Stimulated activated naive CD8-positive, alpha-beta T cell treated with anti-CD3 and anti-CD28 coated beads, Interleukin-15, Interleukin-2, amounts not matched to agents 100 U/mL and 50 U/mL, for 24 hours (primary cell): ENCODE results near the gene FER.
"Not testable (repeated sequence)": the region's sequence is repeated elsewhere in the genome, so short reads cannot be mapped to it uniquely, and the experiment has no call there.

ENCODE experiments used
- ATAC-seq: fragments of 150-1000 bp; cut with Tn5 transposase; one replicate; pipeline ENCODE4 v1.10.0; 2021
- DNase-seq: peaks from one replicate; pipeline ENCODE4 v3.0.0; 2021

FER gene

GRCh38 chr5:109035436-109035835 is 287.7 kb downstream of the FER start:
- DNase-seq: no peak
- ATAC-seq: no peak

DNA sequence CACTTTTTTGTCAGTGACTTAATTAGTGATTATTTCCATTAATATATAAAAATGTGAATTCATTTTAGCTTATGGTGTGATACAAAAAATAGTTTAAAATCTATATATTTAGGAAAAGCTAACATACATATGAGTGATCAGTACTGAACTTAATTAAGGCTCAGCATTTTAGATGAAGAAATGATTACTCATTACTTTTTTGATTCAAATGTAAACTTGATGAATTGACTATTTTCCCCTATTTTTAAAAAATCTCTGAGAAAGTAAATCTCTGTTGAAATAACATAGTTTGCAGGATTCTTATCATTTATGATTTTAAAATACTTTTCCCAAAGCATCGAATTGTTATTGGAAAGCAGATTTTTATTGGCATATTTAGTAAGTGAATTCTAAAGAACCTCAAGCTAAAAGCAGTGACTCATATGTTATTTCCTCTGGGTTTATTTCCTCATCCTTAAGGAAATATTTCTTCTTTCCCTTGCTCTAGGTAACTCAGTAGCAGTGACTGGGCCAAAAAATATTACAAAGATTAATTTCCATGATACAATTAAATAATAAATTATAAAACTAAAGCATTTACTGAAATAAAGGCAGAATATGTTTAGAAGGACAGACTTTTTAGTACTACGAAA is 290.6 kb downstream of the FER start:
- no peak for DNase-seq

DNA sequence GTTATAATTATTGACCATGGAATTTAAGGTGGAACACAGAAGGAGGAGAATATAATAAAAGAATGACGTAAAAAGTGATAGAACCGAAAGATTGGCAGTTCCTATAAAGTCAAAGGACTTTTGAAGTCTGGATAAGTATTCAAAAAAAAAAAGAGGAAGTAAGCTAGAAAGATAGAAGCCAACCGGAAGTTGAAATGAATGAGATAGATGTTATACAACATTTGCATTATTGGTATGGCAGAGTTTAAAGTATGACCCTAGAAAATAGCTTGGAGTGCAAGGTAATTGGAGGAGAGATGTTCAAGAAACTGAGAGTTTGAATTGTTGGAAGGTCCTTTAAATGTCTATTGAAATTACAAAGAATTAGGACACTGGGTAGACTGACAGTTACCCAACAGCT is 293.6 kb downstream of the FER start:
- ATAC-seq: no peak
- no peak for DNase-seq

More for the DNA sequence above, 290.6 kb downstream of the FER start:
- ATAC-seq: no peak

- no peak for DNase-seq
- no peak for ATAC-seq
Observed at GRCh38 chr5:109045710-109046109, 298.0 kb downstream of the FER start.

DNA sequence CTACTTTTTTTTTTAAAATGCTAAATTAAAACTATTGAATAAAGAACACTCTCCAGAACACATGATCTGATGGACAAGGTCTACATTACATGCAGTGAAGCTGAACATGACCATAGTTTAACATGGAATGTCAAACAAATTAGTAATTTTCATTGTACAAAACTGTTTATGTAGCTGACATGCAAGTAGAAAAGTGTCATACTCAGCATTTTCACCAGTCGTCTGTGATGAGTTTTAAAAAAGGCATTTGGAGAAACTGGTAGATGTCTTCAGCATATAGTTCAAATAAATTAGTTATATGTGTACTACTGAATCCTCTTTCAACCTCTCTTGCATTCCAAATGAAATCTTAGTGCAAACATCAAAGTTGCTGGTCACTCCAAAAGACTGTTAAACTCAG is 301.9 kb downstream of the FER start:
- no peak for DNase-seq

GRCh38 chr5:109050321-109050720 is 302.6 kb downstream of the FER start:
- DNase-seq: not testable (repeated sequence)

More for the DNA sequence above, 301.9 kb downstream of the FER start:
- ATAC-seq: no peak

DNA sequence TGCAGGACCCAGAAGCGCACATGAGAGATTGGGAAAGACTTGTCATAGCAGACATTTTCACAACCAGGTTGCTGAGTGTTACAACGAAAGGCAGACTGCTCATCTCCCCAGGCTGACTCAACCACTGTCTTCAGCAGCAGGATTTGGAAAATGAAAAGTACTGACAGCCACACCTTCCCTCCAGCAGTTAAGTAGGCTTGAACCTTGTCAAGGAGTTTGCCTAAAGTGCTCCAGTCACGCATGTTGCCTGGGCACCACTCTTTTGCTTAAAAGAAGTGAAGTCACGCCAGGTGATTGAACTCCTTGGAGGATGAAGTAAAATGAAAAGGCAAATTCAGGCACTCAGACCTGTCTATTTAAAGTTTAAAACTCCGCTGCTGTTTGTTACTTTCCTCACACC is 304.5 kb downstream of the FER start:
- ATAC-seq: not testable (repeated sequence)

More at GRCh38 chr5:109050321-109050720, 302.6 kb downstream of the FER start:
- ATAC-seq: not testable (repeated sequence)

GRCh38 chr5:109053995-109054417 is 306.3 kb downstream of the FER start:
- ATAC-seq (no peak), DNase-seq (no peak)

More for the DNA sequence above, 304.5 kb downstream of the FER start:
- DNase-seq: not testable (repeated sequence)

GRCh38 chr5:109060378-109061025 is 312.8 kb downstream of the FER start:
- DNase-seq (no peak), ATAC-seq (no peak)

DNA sequence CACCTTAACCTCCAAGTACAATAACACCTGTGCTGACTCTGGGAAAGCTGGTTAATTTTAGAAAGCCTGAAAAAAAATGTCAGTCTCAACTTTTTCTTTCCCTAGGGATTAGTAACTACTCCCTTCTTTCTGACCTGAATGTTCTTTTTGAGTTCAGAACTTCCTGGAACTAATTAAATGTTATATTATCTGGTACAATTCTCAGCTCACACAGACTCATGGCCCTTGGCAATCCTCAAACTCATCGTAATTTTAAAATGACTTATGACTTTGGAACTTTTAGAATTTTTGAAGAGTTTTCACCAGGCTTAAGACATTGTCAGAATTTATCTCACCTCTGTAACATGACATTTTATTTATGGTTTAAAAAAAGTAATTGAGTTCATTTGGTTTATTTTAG is 315.0 kb downstream of the FER start:
- ATAC-seq (no peak), DNase-seq (no peak)

- no peak for ATAC-seq
Observed at GRCh38 chr5:109063223-109063622, 315.5 kb downstream of the FER start.

DNA sequence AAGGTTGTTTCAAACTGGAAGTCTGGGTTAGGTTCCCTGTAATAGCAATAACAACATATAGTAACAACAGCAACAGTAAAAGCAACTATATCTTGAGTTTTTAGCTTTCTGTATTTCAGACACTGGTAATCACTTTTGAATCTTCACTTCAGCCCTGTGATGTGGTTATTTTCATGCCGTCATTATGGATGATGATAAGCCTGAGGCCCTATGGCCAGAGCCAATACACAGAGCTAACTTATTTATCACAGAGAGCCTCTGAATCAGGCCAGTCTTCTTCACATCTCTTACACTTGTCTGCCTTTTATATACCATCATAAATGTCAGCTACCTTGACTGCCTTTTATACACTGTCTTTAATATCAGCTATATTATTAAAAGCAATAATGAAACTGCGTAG is 329.0 kb downstream of the FER start:
- ATAC-seq: no peak
- DNase-seq: no peak

More at GRCh38 chr5:109063223-109063622, 315.5 kb downstream of the FER start:
- DNase-seq: no peak

DNA sequence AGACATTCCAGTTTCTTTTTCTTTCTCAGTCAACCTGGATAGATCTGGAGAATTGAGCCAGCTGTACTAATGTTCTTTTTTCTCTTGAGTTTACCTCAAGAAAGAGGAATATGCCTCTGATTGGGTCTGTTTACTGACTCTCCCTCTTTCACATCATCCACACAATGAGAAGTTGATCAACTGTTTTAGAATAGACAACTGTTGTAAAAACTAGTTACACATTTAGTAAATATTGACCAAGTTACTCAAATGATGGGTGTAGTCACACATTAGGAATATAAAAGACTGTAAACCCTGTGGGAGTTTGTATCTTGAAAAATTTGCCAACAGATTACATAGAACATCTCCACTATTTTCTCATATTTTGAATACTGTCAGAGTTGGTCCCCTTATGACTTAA is 330.8 kb downstream of the FER start:
- no peak for ATAC-seq
- DNase-seq: no peak

GRCh38 chr5:109080481-109080880 is 332.8 kb downstream of the FER start:
- ATAC-seq: no peak
- no peak for DNase-seq

DNA sequence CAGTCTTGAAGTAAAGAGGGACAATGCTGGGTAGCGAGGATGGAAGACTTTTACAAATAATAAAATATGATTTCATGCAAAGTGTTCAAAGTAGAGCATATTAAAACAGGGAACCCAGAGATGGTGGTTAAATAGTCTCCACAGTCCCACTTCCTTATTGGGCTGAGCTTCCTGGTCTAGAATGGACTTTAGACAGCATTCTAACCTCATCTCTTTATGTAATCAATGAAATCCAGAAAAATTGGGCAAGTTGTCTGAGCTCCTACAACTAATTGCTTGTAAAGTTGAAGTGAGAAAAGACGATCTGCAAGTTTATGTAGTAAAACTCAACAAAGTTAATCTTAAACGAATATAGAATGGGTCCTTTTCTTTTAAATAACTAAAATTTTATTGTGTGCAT is 333.2 kb downstream of the FER start:
- DNase-seq (no peak), ATAC-seq (no peak)

DNA sequence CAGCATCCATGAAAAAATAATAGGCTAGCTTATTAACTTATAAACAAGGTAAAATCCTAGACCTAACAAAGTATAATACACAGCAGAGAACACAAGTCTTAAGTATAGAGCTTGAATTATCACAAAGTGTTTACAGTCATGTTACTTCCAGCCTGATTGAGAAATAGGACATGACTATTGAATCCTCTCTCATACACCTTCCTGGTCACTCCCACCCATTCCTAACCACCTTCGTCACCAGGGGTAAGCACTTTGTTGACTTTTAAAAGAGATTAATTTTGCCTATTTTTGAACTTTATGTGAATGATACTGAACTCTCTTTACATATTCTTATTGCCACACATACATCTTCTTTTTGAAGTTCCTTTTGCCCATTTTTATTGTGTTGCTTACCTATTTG is 336.2 kb downstream of the FER start:
- DNase-seq (no peak), ATAC-seq (no peak)

GRCh38 chr5:109089191-109089590 is 341.5 kb downstream of the FER start:
- DNase-seq (no peak), ATAC-seq (no peak)

DNA sequence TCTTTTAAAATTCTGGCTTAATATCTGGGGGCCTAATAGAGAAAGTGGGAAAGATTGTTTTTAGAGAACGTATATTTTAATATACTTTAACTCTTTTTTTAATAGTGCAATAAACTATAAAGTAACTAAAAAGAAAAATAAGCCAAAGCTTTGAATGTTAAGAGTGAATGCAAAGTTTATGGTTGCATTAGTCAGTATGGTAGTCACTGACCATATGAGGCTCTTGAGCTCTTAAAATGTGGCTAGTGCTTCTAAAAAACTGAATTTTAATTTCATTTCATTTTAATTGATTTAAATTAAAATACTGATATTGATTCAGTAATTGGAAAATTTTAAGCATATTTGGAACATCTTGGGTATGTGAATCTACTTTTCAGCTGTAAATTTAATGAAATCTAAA is 351.4 kb downstream of the FER start:
- no peak for DNase-seq

DNA sequence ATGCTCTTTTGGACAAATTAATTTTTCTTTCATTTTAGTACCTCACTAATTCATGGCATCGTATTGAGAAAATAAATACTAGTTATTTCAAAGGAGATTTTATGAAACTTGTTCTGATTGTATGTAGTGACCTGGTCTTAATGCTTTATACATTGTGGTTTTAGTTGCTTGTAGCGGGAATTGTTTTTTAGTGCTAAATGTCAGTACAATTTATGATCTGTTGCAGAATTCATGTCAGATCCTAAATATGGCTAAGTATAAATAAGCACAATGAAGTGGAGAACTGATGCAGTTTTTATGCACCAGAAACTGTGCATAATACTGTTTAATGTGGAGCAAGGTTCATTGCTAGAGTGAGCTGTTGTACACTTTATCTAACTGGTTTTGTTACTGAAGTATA is 353.3 kb downstream of the FER start:
- DNase-seq: no peak

More for the DNA sequence above, 351.4 kb downstream of the FER start:
- ATAC-seq: no peak

DNA sequence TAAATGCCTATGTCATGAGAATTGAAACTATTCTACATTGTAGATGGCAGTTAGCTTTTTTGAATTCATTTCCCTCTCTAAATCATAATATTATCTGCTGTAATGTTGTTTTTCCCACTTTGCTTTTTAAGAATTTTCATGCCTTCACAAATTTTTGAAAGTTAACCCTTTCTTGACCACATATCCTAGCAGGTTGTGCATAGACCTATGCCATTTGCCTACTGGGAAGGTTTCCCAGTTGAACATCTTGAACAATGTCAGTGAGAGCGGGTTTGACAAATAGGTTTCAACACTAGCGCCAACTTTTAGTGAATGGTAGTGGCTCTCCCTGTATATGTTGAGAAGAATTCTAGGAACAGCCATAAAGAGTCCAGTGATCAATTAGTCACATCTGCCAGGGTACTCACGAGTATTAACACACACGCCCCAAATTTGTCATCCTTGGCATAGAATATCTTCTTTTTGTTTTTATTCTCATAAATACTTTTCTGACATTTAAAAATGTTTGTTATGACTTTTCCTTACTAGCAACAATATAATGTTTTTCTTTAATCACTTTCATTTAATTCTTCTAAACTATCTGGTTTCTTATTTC is 354.5 kb downstream of the FER start:
- DNase-seq: no peak

More for the DNA sequence above, 353.3 kb downstream of the FER start:
- no peak for ATAC-seq

DNA sequence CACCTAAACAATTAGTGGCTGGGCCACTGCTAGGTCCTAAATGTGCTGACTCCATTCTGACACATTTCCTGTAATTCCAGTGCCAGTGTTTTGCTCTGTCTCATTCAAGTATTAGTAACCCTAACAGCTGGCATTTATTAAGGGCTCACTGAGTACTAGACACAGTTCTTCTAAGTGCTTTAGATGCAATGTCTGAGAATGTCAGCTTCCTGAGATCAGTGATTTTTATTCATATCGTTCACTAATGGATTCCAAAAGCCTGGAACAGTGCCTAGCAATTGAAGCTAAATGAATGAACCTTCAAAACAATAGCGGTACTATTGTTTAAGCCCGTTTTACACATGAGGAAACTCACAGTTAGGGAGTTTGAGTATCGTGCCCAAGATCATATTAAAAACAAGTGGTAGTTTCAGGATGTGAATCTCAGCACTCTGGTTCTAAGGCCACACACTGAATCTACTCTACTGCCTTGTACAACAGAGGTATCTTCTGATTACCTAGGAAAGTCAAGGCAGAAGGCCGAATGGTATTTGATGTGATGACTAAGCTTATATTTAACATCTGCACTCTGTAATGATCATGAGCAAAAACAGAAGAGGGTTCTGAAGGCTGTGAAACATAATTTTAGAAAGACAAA is 358.1 kb downstream of the FER start:
- ATAC-seq: no peak
- no peak for DNase-seq

More for the DNA sequence above, 354.5 kb downstream of the FER start:
- ATAC-seq: no peak

- DNase-seq: no peak
- no peak for ATAC-seq
Observed at GRCh38 chr5:109111680-109112079, 364.0 kb downstream of the FER start.

- DNase-seq (no peak), ATAC-seq (no peak)
Observed at GRCh38 chr5:109113608-109114007, 365.9 kb downstream of the FER start.
